Naive thymus-derived CD8-positive, alpha-beta T cell (primary cell): ENCODE data around the gene SHISA6. TPM values are rescaled to one million over a fixed set of nuclear protein-coding genes. Genes with fewer than 3 reads are reported as not detected.

Experiments used
- ATAC-seq, 2 donors: fragments of 150-1000 bp; cut with Tn5 transposase in 1 of 2; sonication (Bioruptor Pico), chemical (Tn5 transposase) in 1 of 2; 1 replicate in 1 of 2; 2 replicates in 1 of 2; pipeline ENCODE4 v1.10.0; 2021; ENCODE audit warnings: mild to moderate bottlenecking in 2 of 2, moderate library complexity in 2 of 2
- POLR2A ChIA-PET: fragments of 350-600 bp; sonication (Branson Sonifier 250); formaldehyde crosslinking; loops from one replicate; lab custom pipeline; 2021; ENCODE audit warnings: antibody characterized with exemption; lab: Charles Lee
- DNase-seq, 10 donors: peaks; one replicate each; pipeline versions ENCODE4 v3.0.0 to v3.0.0-alpha.2; 2020 to 2022
- H3K27ac Mint-ChIP-seq, 10 donors: one replicate each; pipeline ENCODE4 v1.8.0; 2020 to 2022; ENCODE audit warnings: mild to moderate bottlenecking in 10 of 10, mixed read lengths in 10 of 10, moderate library complexity in 4 of 10, inconsistent platforms in 1 of 10
- H3K27me3 Mint-ChIP-seq, 5 donors: one replicate each; pipeline ENCODE4 v1.8.0; 2021 to 2022; ENCODE audit warnings: mixed read lengths in 5 of 5
- H3K36me3 Mint-ChIP-seq, 3 donors: one replicate each; pipeline ENCODE4 v1.8.0; 2020 to 2022; ENCODE audit warnings: mixed read lengths in 3 of 3, mild to moderate bottlenecking in 2 of 3, inconsistent platforms in 1 of 3
- H3K4me1 Mint-ChIP-seq, 4 donors: one replicate each; pipeline ENCODE4 v1.8.0; 2021 to 2022; ENCODE audit warnings: mixed read lengths in 4 of 4
- H3K4me3 Mint-ChIP-seq, 10 donors: one replicate each; pipeline ENCODE4 v1.8.0; 2020 to 2022; ENCODE audit warnings: mild to moderate bottlenecking in 10 of 10, mixed read lengths in 10 of 10, moderate library complexity in 6 of 10, inconsistent platforms in 1 of 10
- H3K9me3 Mint-ChIP-seq, 9 donors: one replicate each; pipeline ENCODE4 v1.8.0; 2020 to 2022; ENCODE audit warnings: mixed read lengths in 9 of 9, mild to moderate bottlenecking in 3 of 9, inconsistent platforms in 1 of 9, moderate library complexity in 1 of 9
- polyA plus RNA-seq, 3 donors: library from polyadenylated mRNA; unstranded; fragments of 300-500 nt; fragmentation: Illumina TruSeq; gene quantifications; one replicate each; pipeline ENCODE4 v1.2.3, GENCODE V29; 2021
- total RNA-seq, 8 experiments: library from RNA in 2 of 8; stranded (reverse) in 2 of 8; gene quantifications; one replicate each; pipeline ENCODE4 v1.2.3 and lab custom pipeline; 2021 to 2026

The SHISA6 gene
- total and polyA plus RNA-seq, 5 experiments from 2014 or later = not detected

DNA sequence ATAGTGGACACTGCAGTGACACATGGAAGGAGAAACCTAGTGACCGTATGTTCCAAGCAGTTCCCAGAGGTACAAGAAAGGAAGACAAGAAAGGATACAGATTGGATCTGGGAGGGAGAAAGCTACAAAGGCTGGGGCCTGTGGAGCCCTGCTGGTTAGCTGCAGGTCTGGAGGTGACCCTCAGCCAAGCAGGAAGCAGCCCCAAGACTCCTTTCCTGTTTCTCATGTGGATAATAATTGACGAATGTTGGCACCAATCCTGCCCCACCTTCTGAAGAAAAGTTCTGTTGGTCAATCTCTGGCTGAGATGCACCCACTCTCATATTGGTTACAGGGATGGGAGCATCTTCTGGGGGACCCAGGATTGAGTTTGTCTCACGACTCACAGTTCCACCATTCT lies 99.8 kb downstream of the SHISA6 start:
- Mint-ChIP-seq H3K4me3 (no peak overlapping the region), H3K9me3 (no peaks in the 10 kb centered on the region), H3K36me3 (no peaks in the 10 kb centered on the region), H3K27me3 (peaks cover 0 to 7% (median 0%) of the 10 kb centered on the region in 5 donors), H3K4me1 (no peaks in the 10 kb centered on the region), H3K27ac (no peak overlapping the region)
- ATAC-seq = no peak
- DNase-seq = no peak
- POLR2A ChIA-PET = no interaction called here

DNA sequence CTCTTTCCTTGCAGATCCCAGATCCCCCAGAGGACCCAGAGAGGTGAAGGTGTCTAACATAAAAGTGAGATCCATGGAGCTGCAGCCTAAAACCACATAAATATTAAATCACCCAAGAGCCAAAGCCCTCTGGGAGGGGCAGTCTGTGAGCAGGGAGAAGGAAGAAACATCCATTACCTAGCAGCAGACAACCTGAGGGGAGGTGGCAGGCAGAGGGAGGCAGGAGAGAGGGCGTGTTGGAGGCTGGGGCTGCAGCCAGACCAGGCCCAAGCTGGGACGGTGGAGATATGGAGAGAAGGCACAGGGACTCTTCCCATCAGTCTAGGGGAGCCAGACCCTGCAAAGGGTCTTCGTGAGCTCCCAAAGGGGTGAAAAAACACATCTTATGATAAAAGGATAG lies 101.1 kb downstream of the SHISA6 start:
- DNase-seq (no peak), ATAC-seq (no peak)
- peaks cover 0 to 5% (median 0%) of the 10 kb centered on the region in 5 donors for H3K27me3 Mint-ChIP-seq
- no peaks in the 10 kb centered on the region for H3K36me3 Mint-ChIP-seq
- peaks cover 0 to 6% (median 0%) of the 10 kb centered on the region in 9 donors for H3K9me3 Mint-ChIP-seq
- no peaks in the 10 kb centered on the region for H3K4me1 Mint-ChIP-seq
- POLR2A ChIA-PET = no interaction called here
- H3K27ac Mint-ChIP-seq = no peak overlapping the region
- no peak overlapping the region for H3K4me3 Mint-ChIP-seq

DNA sequence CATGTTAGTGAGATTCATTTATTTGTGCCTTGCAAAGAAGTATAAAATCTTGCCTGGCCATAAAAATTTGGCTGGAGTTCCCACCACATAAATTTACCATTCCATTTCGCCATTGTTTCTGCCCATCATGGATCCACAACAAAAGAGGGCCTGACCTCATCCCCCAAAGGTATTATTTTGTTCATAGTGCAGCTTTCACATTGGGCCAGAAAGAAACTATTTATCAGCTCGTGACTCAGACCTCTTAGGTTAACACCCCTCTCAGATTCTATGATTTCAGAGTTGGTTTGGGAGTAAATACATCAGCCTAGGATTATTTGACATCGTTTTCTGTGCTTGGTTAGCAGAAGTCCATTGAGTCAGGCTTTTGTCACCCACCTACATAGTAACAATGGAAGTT lies 108.1 kb downstream of the SHISA6 start:
- H3K36me3 Mint-ChIP-seq = no peaks in the 10 kb centered on the region
- peaks cover 0 to 24% (median 7%) of the 10 kb centered on the region in 9 donors for H3K9me3 Mint-ChIP-seq
- peaks cover 0 to 5% (median 0%) of the 10 kb centered on the region in 5 donors for H3K27me3 Mint-ChIP-seq
- POLR2A ChIA-PET = no interaction called here
- no peaks in the 10 kb centered on the region for H3K4me1 Mint-ChIP-seq
- DNase-seq (no peak), ATAC-seq (no peak)
- H3K27ac Mint-ChIP-seq = no peak overlapping the region
- H3K4me3 Mint-ChIP-seq = no peak overlapping the region

DNA sequence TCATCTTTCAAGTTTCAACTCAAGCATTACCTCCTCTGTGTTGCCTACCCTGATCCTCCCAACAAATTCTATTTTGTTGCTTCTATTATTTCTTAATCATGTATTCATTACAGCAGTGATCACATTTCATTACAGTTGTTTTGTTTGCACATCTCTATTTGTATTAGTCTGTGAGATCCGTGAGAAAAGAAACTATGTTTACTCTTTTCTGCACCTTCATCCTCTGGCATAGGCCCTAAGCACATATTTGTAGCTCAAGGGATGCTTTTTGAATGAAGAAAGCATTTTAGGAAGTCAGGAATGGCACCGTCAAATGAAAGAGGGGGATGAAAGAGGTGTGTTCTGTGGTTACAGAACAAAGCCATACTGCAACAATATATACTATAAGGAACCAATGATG lies 110.5 kb downstream of the SHISA6 start:
- H3K36me3 Mint-ChIP-seq = peaks cover 0 to 4% (median 0%) of the 10 kb centered on the region in 3 donors
- H3K4me1 Mint-ChIP-seq = no peaks in the 10 kb centered on the region
- H3K4me3 Mint-ChIP-seq = no peak overlapping the region
- DNase-seq = no peak
- H3K9me3 Mint-ChIP-seq = peaks cover 0 to 32% (median 11%) of the 10 kb centered on the region in 9 donors
- H3K27me3 Mint-ChIP-seq = peaks cover 0 to 5% (median 0%) of the 10 kb centered on the region in 5 donors
- POLR2A ChIA-PET = no interaction called here
- no peak for ATAC-seq
- no peak overlapping the region for H3K27ac Mint-ChIP-seq

- H3K9me3 Mint-ChIP-seq = peaks cover 0 to 28% (median 11%) of the 10 kb centered on the region in 9 donors
- POLR2A ChIA-PET = no interaction called here
- no peaks in the 10 kb centered on the region for H3K4me1 Mint-ChIP-seq
- no peak overlapping the region for H3K27ac Mint-ChIP-seq
- ATAC-seq = no peak
- no peaks in the 10 kb centered on the region for H3K27me3 Mint-ChIP-seq
- no peak for DNase-seq
- H3K4me3 Mint-ChIP-seq = no peak overlapping the region
- H3K36me3 Mint-ChIP-seq = peaks cover 0 to 4% (median 0%) of the 10 kb centered on the region in 3 donors
Observed at GRCh38 chr17:11353601-11354000, 112.6 kb downstream of the SHISA6 start.

- no peak for DNase-seq
- H3K9me3 Mint-ChIP-seq = peaks cover 0 to 16% (median 8%) of the 10 kb centered on the region in 9 donors
- no peaks in the 10 kb centered on the region for H3K27me3 Mint-ChIP-seq
- H3K27ac Mint-ChIP-seq = no peak overlapping the region
- ATAC-seq = no peak
- POLR2A ChIA-PET = no interaction called here
- peaks cover 0 to 4% (median 0%) of the 10 kb centered on the region in 3 donors for H3K36me3 Mint-ChIP-seq
- H3K4me3 Mint-ChIP-seq = no peak overlapping the region
- H3K4me1 Mint-ChIP-seq = no peaks in the 10 kb centered on the region
Observed at GRCh38 chr17:11356371-11356770, 115.4 kb downstream of the SHISA6 start.

DNA sequence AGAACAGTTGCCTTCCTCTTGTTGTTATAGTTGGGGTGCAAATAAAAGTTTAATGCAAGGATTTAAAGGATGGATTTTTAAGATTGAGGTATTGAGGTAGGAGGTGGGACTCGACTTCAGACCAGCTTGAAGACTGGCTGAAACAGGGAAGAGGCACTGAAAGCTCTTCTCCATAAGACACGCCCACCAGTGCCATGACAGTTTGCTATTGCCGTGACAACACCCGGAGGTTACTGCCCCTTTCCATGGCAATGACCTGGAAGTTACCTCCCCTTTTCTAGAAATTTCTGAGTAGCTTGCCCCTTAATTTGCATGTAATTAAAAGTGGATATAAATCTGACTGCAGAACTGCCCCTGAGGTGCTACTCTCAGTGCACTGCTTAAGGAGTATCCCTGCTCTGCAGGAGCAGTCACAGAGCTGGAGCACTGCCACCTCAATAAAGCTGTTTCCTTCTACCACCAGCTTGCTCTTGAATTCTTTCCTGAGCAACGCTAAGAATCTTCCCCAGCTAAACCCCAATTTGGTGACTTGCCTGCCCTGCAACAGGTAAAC lies 122.6 kb downstream of the SHISA6 start:
- Mint-ChIP-seq H3K9me3 (peaks cover 0 to 3% (median 0%) of the 10 kb centered on the region in 9 donors), H3K4me1 (no peaks in the 10 kb centered on the region), H3K27ac (no peak overlapping the region), H3K27me3 (peaks cover 0 to 5% (median 0%) of the 10 kb centered on the region in 5 donors), H3K4me3 (no peak overlapping the region), H3K36me3 (no peaks in the 10 kb centered on the region)
- DNase-seq = no peak
- no peak for ATAC-seq
- POLR2A ChIA-PET = no interaction called here

DNA sequence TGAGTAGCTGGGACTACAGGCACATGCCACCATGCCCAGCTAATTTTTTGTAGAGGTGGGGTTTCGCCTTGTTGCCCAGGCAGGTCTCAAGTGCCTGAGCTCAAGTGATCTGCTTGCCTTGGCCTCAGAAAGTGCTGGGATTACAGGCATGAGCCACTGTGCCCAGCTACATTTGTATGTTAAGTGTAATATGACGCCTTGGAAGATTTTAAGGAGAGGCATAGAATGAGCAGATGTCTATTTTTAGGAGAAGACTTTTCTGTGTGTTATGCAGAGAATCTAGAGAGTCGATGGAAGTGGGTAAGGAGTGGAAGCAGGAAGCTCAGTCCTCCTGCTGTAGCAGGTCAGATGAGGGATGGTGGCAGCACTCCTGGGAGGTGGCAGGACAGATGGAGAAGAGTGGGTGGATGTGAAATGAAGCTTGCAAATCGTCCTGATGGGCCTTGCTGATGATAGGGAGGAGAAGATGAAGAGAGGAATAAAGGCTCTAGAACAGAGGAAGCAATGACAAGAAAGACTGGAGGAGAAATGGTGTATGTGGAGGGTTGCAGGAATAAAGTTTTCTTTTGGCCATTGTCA lies 125.3 kb downstream of the SHISA6 start:
- Mint-ChIP-seq H3K36me3 (no peaks in the 10 kb centered on the region), H3K27me3 (peaks cover 0 to 5% (median 0%) of the 10 kb centered on the region in 5 donors), H3K9me3 (peaks cover 0 to 6% (median 0%) of the 10 kb centered on the region in 9 donors), H3K4me3 (no peak overlapping the region), H3K27ac (no peak overlapping the region), H3K4me1 (no peaks in the 10 kb centered on the region)
- ATAC-seq = no peak
- no peak for DNase-seq
- POLR2A ChIA-PET = no interaction called here

DNA sequence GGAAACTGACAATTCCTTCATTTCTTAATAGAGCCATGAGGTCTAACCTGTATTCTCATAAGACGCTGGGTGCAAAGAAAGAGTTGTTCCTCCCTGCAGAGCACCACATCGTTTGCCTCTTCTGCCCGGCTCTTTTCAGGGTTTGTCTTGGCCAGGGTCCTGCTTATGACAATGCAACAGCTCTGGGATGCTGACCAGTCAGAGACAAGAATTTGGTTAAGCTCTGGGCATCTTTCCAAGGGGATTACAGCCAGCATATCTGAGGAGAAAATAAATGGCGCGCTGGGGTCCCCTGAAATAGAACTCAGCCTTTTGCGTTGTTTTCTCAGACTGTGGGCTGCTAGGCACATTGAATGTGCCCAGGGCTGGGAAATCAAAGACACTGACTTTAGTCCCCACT lies 128.6 kb downstream of the SHISA6 start:
- Mint-ChIP-seq H3K9me3 (peaks cover 0 to 17% (median 2%) of the 10 kb centered on the region in 9 donors), H3K27ac (no peak overlapping the region)
- POLR2A ChIA-PET = no interaction called here

DNA sequence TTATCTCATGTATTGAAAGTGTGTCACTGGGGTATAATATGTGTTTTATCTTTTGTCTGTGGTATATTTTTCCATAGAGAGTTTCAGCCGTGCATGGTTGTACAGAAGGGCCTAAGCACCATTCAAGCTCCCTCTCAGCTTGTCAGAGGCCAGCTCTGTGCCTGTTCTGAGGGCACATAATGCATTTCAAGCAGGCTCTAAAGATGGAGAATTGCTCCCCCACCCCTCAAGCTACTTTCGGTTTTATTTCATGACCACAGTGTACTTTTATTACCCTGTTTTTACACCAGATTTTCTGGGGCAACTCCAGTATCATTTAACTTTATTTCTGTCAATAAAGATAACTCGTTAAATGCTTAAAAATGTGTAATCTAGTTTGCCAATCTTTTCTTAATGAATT lies 131.7 kb downstream of the SHISA6 start:
- DNase-seq (no peak), ATAC-seq (no peak)
- H3K4me3 Mint-ChIP-seq = no peak overlapping the region
- H3K9me3 Mint-ChIP-seq = peaks cover 0 to 17% (median 0%) of the 10 kb centered on the region in 9 donors
- H3K27me3 Mint-ChIP-seq = peaks cover 0 to 9% (median 8%) of the 10 kb centered on the region in 5 donors
- H3K27ac Mint-ChIP-seq = no peak overlapping the region
- no peaks in the 10 kb centered on the region for H3K4me1 Mint-ChIP-seq
- POLR2A ChIA-PET = no interaction called here
- no peaks in the 10 kb centered on the region for H3K36me3 Mint-ChIP-seq

More for the DNA sequence above, 128.6 kb downstream of the SHISA6 start:
- no peak overlapping the region for H3K4me3 Mint-ChIP-seq
- no peaks in the 10 kb centered on the region for H3K27me3 Mint-ChIP-seq
- no peaks in the 10 kb centered on the region for H3K36me3 Mint-ChIP-seq
- no peak for DNase-seq
- no peak for ATAC-seq
- H3K4me1 Mint-ChIP-seq = no peaks in the 10 kb centered on the region

- peaks cover 0 to under 1% (median 0%) of the 10 kb centered on the region in 3 donors for H3K36me3 Mint-ChIP-seq
- H3K27ac Mint-ChIP-seq = no peak overlapping the region
- H3K4me3 Mint-ChIP-seq = no peak overlapping the region
- peaks cover 1 to 12% (median 8%) of the 10 kb centered on the region in 5 donors for H3K27me3 Mint-ChIP-seq
- H3K9me3 Mint-ChIP-seq = peaks cover 0 to 12% (median 0%) of the 10 kb centered on the region in 9 donors
- DNase-seq (no peak), ATAC-seq (no peak)
- no peaks in the 10 kb centered on the region for H3K4me1 Mint-ChIP-seq
- POLR2A ChIA-PET = no interaction called here
Observed at GRCh38 chr17:11378506-11378905, 137.5 kb downstream of the SHISA6 start.

- POLR2A ChIA-PET = no interaction called here
- peaks cover 0 to 5% (median 0%) of the 10 kb centered on the region in 3 donors for H3K36me3 Mint-ChIP-seq
- H3K27ac Mint-ChIP-seq = no peak overlapping the region
- no peak for ATAC-seq
- no peaks in the 10 kb centered on the region for H3K4me1 Mint-ChIP-seq
- no peak overlapping the region for H3K4me3 Mint-ChIP-seq
- no peak for DNase-seq
- peaks cover 0 to 15% (median 6%) of the 10 kb centered on the region in 9 donors for H3K9me3 Mint-ChIP-seq
- H3K27me3 Mint-ChIP-seq = peaks cover 2 to 14% (median 5%) of the 10 kb centered on the region in 5 donors
Observed at GRCh38 chr17:11380761-11381160, 139.7 kb downstream of the SHISA6 start.

GRCh38 chr17:11383157-11383556 lies 142.1 kb downstream of the SHISA6 start:
- POLR2A ChIA-PET = no interaction called here
- DNase-seq (no peak), ATAC-seq (no peak)
- Mint-ChIP-seq H3K9me3 (peaks cover 0 to 16% (median 6%) of the 10 kb centered on the region in 9 donors), H3K4me3 (no peak overlapping the region), H3K36me3 (peaks cover 0 to 5% (median 0%) of the 10 kb centered on the region in 3 donors), H3K4me1 (no peaks in the 10 kb centered on the region), H3K27me3 (peaks cover 2 to 14% (median 3%) of the 10 kb centered on the region in 5 donors), H3K27ac (no peak overlapping the region)
